ENCODE measurements around the gene SDF2L1. TPM values are rescaled to one million over a fixed set of nuclear protein-coding genes. Genes with fewer than 3 reads are reported as not detected.
A peak's percentile ranks its signal among the peaks of the same experiment; 100 is the strongest.

The SDF2L1 gene
- total and polyA plus RNA-seq, 9 of the 15 experiments (the other 6 are each of a cell fraction or from before 2014, with no cell fraction given) = 15.1 to 989 (median 124) TPM

GRCh38 chr22:21677606-21678443 is 35.7 kb downstream of the SDF2L1 start (continued):
- TF ChIP-seq, protein P1, sequence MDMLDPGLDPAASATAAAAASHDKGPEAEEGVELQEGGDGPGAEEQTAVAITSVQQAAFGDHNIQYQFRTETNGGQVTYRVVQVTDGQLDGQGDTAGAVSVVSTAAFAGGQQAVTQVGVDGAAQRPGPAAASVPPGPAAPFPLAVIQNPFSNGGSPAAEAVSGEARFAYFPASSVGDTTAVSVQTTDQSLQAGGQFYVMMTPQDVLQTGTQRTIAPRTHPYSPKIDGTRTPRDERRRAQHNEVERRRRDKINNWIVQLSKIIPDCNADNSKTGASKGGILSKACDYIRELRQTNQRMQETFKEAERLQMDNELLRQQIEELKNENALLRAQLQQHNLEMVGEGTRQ (CRISPR knock-in tag; IDR thresholded peaks at IDR 0.05) = no peak
- TF ChIP-seq NCOA6 (IDR thresholded peaks at IDR 0.05) = no peak
- 0 out of 2 replicates have a peak, but pooled peaks have one; percentile 18 for TF ChIP-seq STAT5A (IDR thresholded peaks at IDR 0.05; ENCODE audit: borderline replicate concordance, low read length)
- no peak for TF ChIP-seq ZKSCAN3 (CRISPR knock-in tag; IDR thresholded peaks at IDR 0.05)
- TF ChIP-seq, protein P2, sequence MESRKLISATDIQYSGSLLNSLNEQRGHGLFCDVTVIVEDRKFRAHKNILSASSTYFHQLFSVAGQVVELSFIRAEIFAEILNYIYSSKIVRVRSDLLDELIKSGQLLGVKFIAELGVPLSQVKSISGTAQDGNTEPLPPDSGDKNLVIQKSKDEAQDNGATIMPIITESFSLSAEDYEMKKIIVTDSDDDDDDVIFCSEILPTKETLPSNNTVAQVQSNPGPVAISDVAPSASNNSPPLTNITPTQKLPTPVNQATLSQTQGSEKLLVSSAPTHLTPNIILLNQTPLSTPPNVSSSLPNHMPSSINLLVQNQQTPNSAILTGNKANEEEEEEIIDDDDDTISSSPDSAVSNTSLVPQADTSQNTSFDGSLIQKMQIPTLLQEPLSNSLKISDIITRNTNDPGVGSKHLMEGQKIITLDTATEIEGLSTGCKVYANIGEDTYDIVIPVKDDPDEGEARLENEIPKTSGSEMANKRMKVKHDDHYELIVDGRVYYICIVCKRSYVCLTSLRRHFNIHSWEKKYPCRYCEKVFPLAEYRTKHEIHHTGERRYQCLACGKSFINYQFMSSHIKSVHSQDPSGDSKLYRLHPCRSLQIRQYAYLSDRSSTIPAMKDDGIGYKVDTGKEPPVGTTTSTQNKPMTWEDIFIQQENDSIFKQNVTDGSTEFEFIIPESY (CRISPR knock-in tag; IDR thresholded peaks at IDR 0.05) = peak; percentile 56; the same call in 1 of the 2 replicates
- TF ChIP-seq, protein P3, sequence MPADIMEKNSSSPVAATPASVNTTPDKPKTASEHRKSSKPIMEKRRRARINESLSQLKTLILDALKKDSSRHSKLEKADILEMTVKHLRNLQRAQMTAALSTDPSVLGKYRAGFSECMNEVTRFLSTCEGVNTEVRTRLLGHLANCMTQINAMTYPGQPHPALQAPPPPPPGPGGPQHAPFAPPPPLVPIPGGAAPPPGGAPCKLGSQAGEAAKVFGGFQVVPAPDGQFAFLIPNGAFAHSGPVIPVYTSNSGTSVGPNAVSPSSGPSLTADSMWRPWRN (IDR thresholded peaks at IDR 0.05; ENCODE audit: low read depth) = no peak
- no peak for TF ChIP-seq EHMT2 (IDR thresholded peaks at IDR 0.05)
- 0 out of 4 replicates have a peak, but pooled peaks of 1 of the 2 experiments have one; percentile 7 for TF ChIP-seq MAZ (CRISPR knock-in tag; conservative IDR thresholded peaks at IDR 0.05 in 1 of 2, IDR thresholded peaks at IDR 0.05 in 1 of 2)
- no peak for TF ChIP-seq RAD51 (IDR thresholded peaks at IDR 0.05; ENCODE audit: borderline replicate concordance, low read depth)
- TF ChIP-seq ZNF778 (CRISPR knock-in tag; IDR thresholded peaks at IDR 0.05) = no peak
- TF ChIP-seq STAG1 (CRISPR knock-in tag; IDR thresholded peaks at IDR 0.05; ENCODE audit: borderline replicate concordance) = no peak
- TF ChIP-seq POLR2A (conservative IDR thresholded peaks at IDR 0.05) = peak; percentile 68
- TF ChIP-seq ARID3B (CRISPR knock-in tag; IDR thresholded peaks at IDR 0.05; ENCODE audit: borderline replicate concordance) = no peak
- TF ChIP-seq HSF4 (CRISPR knock-in tag; IDR thresholded peaks at IDR 0.05; ENCODE audit: borderline replicate concordance) = no peak
- no peak for TF ChIP-seq RAD21 (CRISPR knock-in tag; conservative IDR thresholded peaks at IDR 0.05 in 1 of 2, IDR thresholded peaks at IDR 0.05 in 1 of 2)
- TF ChIP-seq CEBPZ (IDR thresholded peaks at IDR 0.05; ENCODE audit: borderline replicate concordance, low read depth, low read length) = no peak
- TF ChIP-seq PPARD (CRISPR knock-in tag; IDR thresholded peaks at IDR 0.05) = no peak
- TF ChIP-seq ZNF507 (tag; conservative IDR thresholded peaks at IDR 0.05) = no peak
- no peak for TF ChIP-seq ZNF707 (CRISPR knock-in tag; conservative IDR thresholded peaks at IDR 0.05)
